ENCODE measurements around the gene PDE1A. TPM values are rescaled to one million over a fixed set of nuclear protein-coding genes. Genes with fewer than 3 reads are reported as not detected.

The PDE1A gene
- total RNA-seq, 1 donor: 42.0 TPM

- Histone ChIP-seq H3K4me2 (ENCODE audit: insufficient read depth, low read length) (no peak overlapping the region), H3K9me3 (ENCODE audit: low read depth, low read length) (no peaks in the 10 kb centered on the region), H4K20me1 (ENCODE audit: insufficient read depth, low read length) (no peaks in the 10 kb centered on the region), H3K27me3 (ENCODE audit: insufficient read depth, low read length) (no peaks in the 10 kb centered on the region), H3K4me3 (ENCODE audit: insufficient read depth, low read length) (no peak overlapping the region), H3K4me1 (ENCODE audit: insufficient read depth, low read length) (no peaks in the 10 kb centered on the region), H3K79me2 (ENCODE audit: insufficient read depth, low read length) (no peaks in the 10 kb centered on the region), H2AFZ (ENCODE audit: low read length) (peak overlapping the region; percentile 18), H3K27ac (ENCODE audit: low read depth, low read length) (no peak overlapping the region), H3K36me3 (ENCODE audit: insufficient read depth, low read length) (no peaks in the 10 kb centered on the region)
- TF ChIP-seq CTCF (IDR thresholded peaks at IDR 0.05; ENCODE audit: extremely low read depth, low read depth, low read length): peak; percentile 42
- DNase-seq (ENCODE audit: insufficient read length, low spot score, missing footprints): peak; percentile 14
Measured at GRCh38 chr2:182240862-182241371, 185.9 kb downstream of the PDE1A start.

- H3K4me1 ChIP-seq (ENCODE audit: insufficient read depth, low read length): peaks cover 31% of the 10 kb centered on the region
- H3K79me2 ChIP-seq (ENCODE audit: insufficient read depth, low read length): no peaks in the 10 kb centered on the region
- no peak overlapping the region for H2AFZ ChIP-seq (ENCODE audit: low read length)
- no peaks in the 10 kb centered on the region for H3K36me3 ChIP-seq (ENCODE audit: insufficient read depth, low read length)
- no peak for DNase-seq (ENCODE audit: insufficient read length, low spot score, missing footprints)
- H3K9me3 ChIP-seq (ENCODE audit: low read depth, low read length): no peaks in the 10 kb centered on the region
- no peak overlapping the region for H3K4me2 ChIP-seq (ENCODE audit: insufficient read depth, low read length)
- H3K27ac ChIP-seq (ENCODE audit: low read depth, low read length): no peak overlapping the region
- no peaks in the 10 kb centered on the region for H3K27me3 ChIP-seq (ENCODE audit: insufficient read depth, low read length)
- TF ChIP-seq CTCF (IDR thresholded peaks at IDR 0.05; ENCODE audit: extremely low read depth, low read depth, low read length): no peak
- H4K20me1 ChIP-seq (ENCODE audit: insufficient read depth, low read length): no peaks in the 10 kb centered on the region
- H3K4me3 ChIP-seq (ENCODE audit: insufficient read depth, low read length): no peak overlapping the region
Measured at GRCh38 chr2:182230561-182230960, 196.3 kb downstream of the PDE1A start.

- Histone ChIP-seq H3K27ac (ENCODE audit: low read depth, low read length) (peak overlapping the region; percentile 86), H3K4me3 (ENCODE audit: insufficient read depth, low read length) (no peak overlapping the region), H3K4me2 (ENCODE audit: insufficient read depth, low read length) (peak overlapping the region; percentile 56)
Measured at GRCh38 chr2:182229297-182229696, 197.5 kb downstream of the PDE1A start.

DNA sequence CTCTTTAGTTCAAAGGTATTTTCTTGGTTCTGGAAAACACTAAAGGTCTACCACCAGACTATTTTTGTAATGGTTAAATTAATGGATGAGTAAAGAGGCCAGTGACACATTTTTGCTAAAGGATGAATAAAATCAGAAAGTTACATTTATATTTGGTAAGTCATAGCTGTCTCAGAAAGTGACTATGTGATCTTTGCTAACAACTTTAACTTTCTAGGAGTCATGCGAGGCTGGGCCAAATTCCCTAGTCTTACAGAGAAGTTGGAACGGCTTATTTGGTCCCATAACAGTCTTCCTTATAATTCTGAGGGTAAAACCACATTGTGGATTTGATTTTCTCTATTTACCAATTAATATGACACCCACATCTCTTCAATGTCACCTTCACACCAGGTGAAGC is 198.1 kb downstream of the PDE1A start:
- H3K27ac ChIP-seq (ENCODE audit: low read depth, low read length): peak overlapping the region; percentile 86
- no peaks in the 10 kb centered on the region for H3K9me3 ChIP-seq (ENCODE audit: low read depth, low read length)
- no peaks in the 10 kb centered on the region for H3K79me2 ChIP-seq (ENCODE audit: insufficient read depth, low read length)
- H3K36me3 ChIP-seq (ENCODE audit: insufficient read depth, low read length): no peaks in the 10 kb centered on the region
- TF ChIP-seq CTCF (IDR thresholded peaks at IDR 0.05; ENCODE audit: extremely low read depth, low read depth, low read length): no peak
- H3K4me3 ChIP-seq (ENCODE audit: insufficient read depth, low read length): no peak overlapping the region
- no peak for DNase-seq (ENCODE audit: insufficient read length, low spot score, missing footprints)
- H4K20me1 ChIP-seq (ENCODE audit: insufficient read depth, low read length): no peaks in the 10 kb centered on the region
- no peak overlapping the region for H2AFZ ChIP-seq (ENCODE audit: low read length)
- peak overlapping the region; percentile 56 for H3K4me2 ChIP-seq (ENCODE audit: insufficient read depth, low read length)
- no peaks in the 10 kb centered on the region for H3K27me3 ChIP-seq (ENCODE audit: insufficient read depth, low read length)
- H3K4me1 ChIP-seq (ENCODE audit: insufficient read depth, low read length): peaks cover 31% of the 10 kb centered on the region

More at GRCh38 chr2:182229297-182229696, 197.5 kb downstream of the PDE1A start:
- Histone ChIP-seq H3K79me2 (ENCODE audit: insufficient read depth, low read length) (no peaks in the 10 kb centered on the region), H3K36me3 (ENCODE audit: insufficient read depth, low read length) (no peaks in the 10 kb centered on the region), H3K4me1 (ENCODE audit: insufficient read depth, low read length) (peaks cover 31% of the 10 kb centered on the region), H2AFZ (ENCODE audit: low read length) (no peak overlapping the region), H3K27me3 (ENCODE audit: insufficient read depth, low read length) (no peaks in the 10 kb centered on the region), H4K20me1 (ENCODE audit: insufficient read depth, low read length) (no peaks in the 10 kb centered on the region), H3K9me3 (ENCODE audit: low read depth, low read length) (no peaks in the 10 kb centered on the region)
- no peak for TF ChIP-seq CTCF (IDR thresholded peaks at IDR 0.05; ENCODE audit: extremely low read depth, low read depth, low read length)
- DNase-seq (ENCODE audit: insufficient read length, low spot score, missing footprints): no peak

Measured in osteoblast (primary cell).